DMS53 treated with DMSO at 0.1 percent for 48 hours (cell line): ENCODE data around the gene ACTN4.

ENCODE experiments used
- DNase-seq: peaks from one replicate; lab custom pipeline; 2025; ENCODE audit not compliant: unreplicated experiment; lab: John Stamatoyannopoulos, UW

Gene ACTN4

GRCh38 chr19:38676878-38677646 is 29.6 kb downstream of the ACTN4 start:
- DNase-seq, result no peak

- DNase-seq, result no peak
Measured at GRCh38 chr19:38678217-38678890, 30.9 kb downstream of the ACTN4 start.

- DNase-seq, result no peak
Measured at GRCh38 chr19:38678891-38679494, 31.5 kb downstream of the ACTN4 start.

DNA sequence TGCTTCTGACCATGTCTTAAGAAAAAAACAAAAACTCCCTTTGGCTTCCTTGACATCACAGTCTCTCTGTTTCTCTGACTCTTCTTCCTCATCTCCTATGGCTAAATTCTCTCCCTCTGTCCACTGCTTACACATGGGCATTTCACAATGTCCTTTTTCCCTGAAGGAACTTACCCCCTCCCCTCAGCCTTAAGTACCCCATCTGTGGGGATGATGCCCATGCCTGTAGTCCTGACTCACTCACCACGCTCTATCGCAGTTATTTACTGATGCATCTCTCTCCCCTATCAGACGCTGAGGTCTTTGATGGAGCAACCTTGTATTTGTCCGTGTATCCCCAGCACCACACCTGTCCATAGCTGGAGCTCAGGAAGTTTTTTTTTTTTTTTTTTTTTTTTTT is 32.4 kb downstream of the ACTN4 start:
- DNase-seq, result no peak

DNA sequence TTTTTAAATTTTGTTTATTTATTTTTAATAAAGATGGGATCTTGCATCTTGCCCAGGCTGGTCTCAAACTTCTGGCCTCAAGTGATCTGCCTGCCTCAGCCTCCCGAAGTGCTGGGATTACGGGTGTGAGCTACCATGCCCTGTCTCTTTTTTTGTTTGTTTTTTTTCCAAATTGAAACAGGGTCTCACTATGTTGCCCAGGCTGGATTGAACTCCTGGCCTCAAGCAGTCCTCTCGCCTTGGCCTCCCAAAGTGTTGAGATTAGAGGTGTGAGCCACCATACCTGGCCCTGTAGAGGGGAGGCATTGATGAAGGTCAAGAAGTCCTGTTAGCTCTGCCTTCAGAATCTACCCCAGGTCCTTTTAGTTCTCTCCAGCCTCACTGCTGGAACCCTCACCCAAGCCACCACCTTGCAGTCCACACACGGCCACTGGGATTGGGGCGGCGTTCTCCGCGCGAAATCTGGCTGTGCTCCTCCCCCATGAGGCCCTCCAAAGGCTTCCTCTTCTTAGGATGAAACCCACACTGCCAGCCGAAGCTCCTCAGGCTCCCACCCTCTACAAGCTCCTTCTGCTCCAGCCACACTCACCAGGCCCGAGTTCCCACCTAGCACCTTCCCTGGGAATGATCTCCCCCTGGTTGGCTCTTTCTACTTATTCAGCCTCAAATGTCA is 34.9 kb downstream of the ACTN4 start:
- no peak for DNase-seq

GRCh38 chr19:38682872-38683392 is 35.5 kb downstream of the ACTN4 start:
- no peak for DNase-seq

DNA sequence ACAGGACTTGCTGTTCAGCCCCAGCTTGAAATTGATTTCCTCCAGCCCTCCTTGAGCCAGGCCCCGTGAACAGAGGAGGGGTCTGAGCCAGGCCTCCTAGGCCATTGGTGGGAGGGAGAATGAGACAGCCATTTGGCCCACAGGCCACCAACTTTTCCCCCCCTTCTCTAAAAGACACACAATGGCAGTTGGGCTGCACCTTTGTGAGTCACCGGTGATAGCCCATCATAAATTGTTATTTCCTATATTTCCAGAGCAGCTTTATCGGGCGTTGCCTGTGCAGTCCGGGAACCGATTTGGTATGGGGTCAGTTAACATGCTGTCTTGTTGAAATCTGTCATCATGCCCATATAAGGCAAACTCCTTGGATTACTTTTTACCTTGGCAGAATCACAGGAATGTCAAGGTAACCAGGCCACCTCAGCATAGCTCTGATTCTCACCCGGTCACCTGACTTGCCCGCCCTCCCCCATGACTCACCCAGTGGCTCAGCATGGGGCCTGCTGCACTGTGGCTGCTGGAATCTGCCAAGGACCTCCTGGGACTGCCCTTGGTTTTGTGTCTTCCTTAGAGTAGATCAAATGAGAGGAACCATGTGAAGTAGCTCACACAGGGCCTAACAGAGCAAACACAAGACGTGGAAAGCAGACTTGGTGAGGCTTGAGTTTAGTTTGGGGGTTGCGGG is 36.1 kb downstream of the ACTN4 start:
- peak; percentile 92 for DNase-seq

GRCh38 chr19:38684078-38684861 is 36.8 kb downstream of the ACTN4 start:
- DNase-seq, result no peak

- DNase-seq, result no peak
Measured at GRCh38 chr19:38684862-38685665, 37.6 kb downstream of the ACTN4 start.

DNA sequence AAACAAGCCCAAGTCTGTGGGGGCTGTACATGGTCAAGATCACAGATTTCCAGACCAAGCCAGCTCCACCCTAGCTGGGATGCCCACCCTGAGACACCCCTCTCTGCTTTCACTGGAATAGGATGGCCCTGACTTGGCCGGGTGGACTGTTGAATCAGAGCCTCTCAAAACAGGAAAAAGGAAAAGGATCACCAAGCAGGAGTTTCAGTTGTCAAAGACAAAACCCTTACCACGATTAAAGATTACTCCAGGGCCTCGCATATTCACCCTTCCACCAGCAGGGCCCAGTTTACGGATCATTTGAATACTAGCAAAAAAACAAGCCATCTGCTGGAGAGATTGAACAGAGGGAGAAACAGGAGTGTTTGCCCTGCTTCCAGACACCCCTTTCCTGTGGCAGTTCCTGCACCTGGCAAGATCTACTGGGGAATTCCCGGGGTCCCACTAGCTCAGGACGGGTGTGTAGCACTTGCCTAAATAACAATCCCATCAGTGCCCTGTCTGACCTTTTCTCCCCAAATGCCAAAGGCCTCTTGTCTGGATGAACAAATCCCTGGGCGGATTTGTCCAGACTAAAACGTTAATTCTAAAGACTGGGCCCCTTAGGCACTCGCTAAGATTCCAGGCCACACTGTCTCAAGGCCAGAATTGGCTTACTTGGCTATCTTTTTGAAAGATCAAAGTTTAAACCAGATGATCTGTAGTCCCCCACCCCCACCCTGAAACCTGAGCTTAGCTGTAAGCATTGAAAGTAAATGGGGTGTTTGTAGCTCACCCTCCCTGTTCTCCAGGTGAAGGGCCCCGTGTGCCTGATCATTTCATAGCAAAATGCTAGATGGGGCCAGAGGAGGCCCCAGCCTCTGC is 38.4 kb downstream of the ACTN4 start:
- DNase-seq, result no peak

GRCh38 chr19:38686530-38686888 is 39.1 kb downstream of the ACTN4 start:
- no peak for DNase-seq

- no peak for DNase-seq
Measured at GRCh38 chr19:38687837-38688378, 40.5 kb downstream of the ACTN4 start.

GRCh38 chr19:38690146-38690545 is 42.7 kb downstream of the ACTN4 start:
- DNase-seq, result no peak

GRCh38 chr19:38690832-38691231 is 43.4 kb downstream of the ACTN4 start:
- no peak for DNase-seq

GRCh38 chr19:38691938-38692457 is 44.5 kb downstream of the ACTN4 start:
- DNase-seq, result no peak

- DNase-seq, result no peak
Measured at GRCh38 chr19:38692458-38693379, 45.3 kb downstream of the ACTN4 start.
